Mammary epithelial cell (primary cell): ENCODE data around the gene TMEM91.

Source experiments
- CTCF ChIP-seq, 2 donors: IDR thresholded peaks in 1 of 2; conservative IDR thresholded peaks in 1 of 2; 2 replicates each; pipeline ENCODE4 v1.5.1; 2011 to 2012; ENCODE audit warnings: inconsistent platforms in 2 of 2, low read length in 2 of 2, mild to moderate bottlenecking in 2 of 2, control low read depth in 1 of 2, low read depth in 1 of 2; ENCODE audit not compliant: insufficient read depth in 1 of 2; ENCODE audit errors: extremely low read depth in 1 of 2
- EZH2 ChIP-seq: IDR thresholded peaks from 2 replicates; pipeline ENCODE4 v1.6.1; 2012; ENCODE audit warnings: low read length, inconsistent platforms, borderline replicate concordance

GRCh38 chr19:41422456-41422855 lies 46.1 kb downstream of the TMEM91 start:
- TF ChIP-seq CTCF (conservative IDR thresholded peaks at IDR 0.05 in 1 of 2, IDR thresholded peaks at IDR 0.05 in 1 of 2; ENCODE audit: extremely low read depth in 1 of 2, insufficient read depth in 1 of 2, low read depth in 1 of 2, low read length in 2 of 2) (no peak), EZH2 (no peak)
